Testis (tissue), 3 donors: Measurements from ENCODE around the gene SURF2. TPM values are rescaled to one million over a fixed set of nuclear protein-coding genes. Genes with fewer than 3 reads are reported as not detected.

Experiments
- DNase-seq: peaks from one replicate; pipeline ENCODE4 v3.0.0-alpha.2; 2019
- H3K27ac ChIP-seq, 2 donors: fragments of 200-600 bp; sonication (generic); one replicate each; pipeline ENCODE4 v1.5.1; 2019
- H3K27me3 ChIP-seq: fragments of 200-600 bp; sonication (generic); one replicate; pipeline ENCODE4 v1.5.1; 2019
- H3K36me3 ChIP-seq: fragments of 200-600 bp; sonication (generic); one replicate; pipeline ENCODE4 v1.5.1; 2017; ENCODE audit warnings: low read depth; ENCODE audit errors: missing control alignments
- H3K4me1 ChIP-seq: fragments of 200-600 bp; sonication (generic); one replicate; pipeline ENCODE4 v1.5.1; 2019
- H3K4me3 ChIP-seq, 2 donors: fragments of 200-600 bp; sonication (generic); one replicate each; pipeline ENCODE4 v1.5.1; 2017 to 2019
- H3K9me3 ChIP-seq: fragments of 200-600 bp; sonication (generic); one replicate; pipeline ENCODE4 v1.5.1; 2017
- CTCF ChIP-seq, 3 experiments: fragments of 450-650 bp in 2 of 3; fragments of 200-600 bp in 1 of 3; sonication (generic) in 1 of 3; IDR thresholded peaks; one replicate each; pipeline ENCODE4 v1.5.1; 2016 to 2019; ENCODE audit warnings: antibody characterized with exemption in 3 of 3, mild to moderate bottlenecking in 2 of 3, moderate library complexity in 1 of 3
- POLR2A ChIP-seq: fragments of 450-650 bp; IDR thresholded peaks from one replicate; pipeline ENCODE4 v1.6.1; 2017; ENCODE audit warnings: antibody characterized with exemption, mild to moderate bottlenecking, moderate library complexity
- WGBS, 2 donors: methylation state at CpG; one replicate each; pipeline ENCODE4 v1.1.5; 2018; 5-methylcytosine and 5-hydroxymethylcytosine counted together
- intact Hi-C: fragments of 100-400 bp; cut with DNase I; formaldehyde crosslinking; loops from one replicate; pipeline ENCODE4 v1.15.1; 2023; ENCODE audit warnings: low total_unique reads
- polyA plus RNA-seq: library from polyadenylated mRNA; stranded (reverse); fragments of 350-450 nt; fragmentation: Illumina TruSeq; extraction: RNeasy Lipid Tissue Mini Kit (QIAGEN cat#74804); gene quantifications from one replicate; pipeline ENCODE4 v1.2.3, GENCODE V29; 2014; ENCODE audit warnings: low read depth, low replicate concordance; ENCODE audit not compliant: insufficient read depth
- total RNA-seq, 2 donors: library from RNA; depleted of rRNA; stranded (reverse); fragments of >200 nt; gene quantifications; one replicate each; pipeline ENCODE4 v1.2.3, GENCODE V29; 2016

The SURF2 gene
- total and polyA plus RNA-seq, 3 donors from 2014 or later, result 103 to 160 (median 121) TPM

GRCh38 chr9:133369933-133370332, 13.6 kb downstream of the SURF2 start:
- intact Hi-C loops, result no loop called here
- Histone ChIP-seq H3K27me3 (no peaks in the 10 kb centered on the region), H3K4me1 (peaks cover 24% of the 10 kb centered on the region), H3K27ac (no peak overlapping the region), H3K4me3 (no peak overlapping the region), H3K36me3 (no peaks in the 10 kb centered on the region), H3K9me3 (no peaks in the 10 kb centered on the region)
- no peak for TF ChIP-seq POLR2A
- TF ChIP-seq CTCF (IDR thresholded peaks at IDR 0.05), result no peak
- WGBS, 2 donors, result 86 to 88% methylated on average over 7 of the region's 7 CpGs
- no peak for DNase-seq

- Histone ChIP-seq H3K4me1 (peaks cover 24% of the 10 kb centered on the region), H3K36me3 (no peaks in the 10 kb centered on the region), H3K4me3 (no peak overlapping the region), H3K9me3 (no peaks in the 10 kb centered on the region), H3K27me3 (no peaks in the 10 kb centered on the region), H3K27ac (no peak overlapping the region)
- no peak for DNase-seq
- intact Hi-C loops, result no loop called here
- 82 to 84% methylated on average over 9 of the region's 9 CpGs for WGBS, 2 donors
- TF ChIP-seq CTCF (IDR thresholded peaks at IDR 0.05), result no peak
- no peak for TF ChIP-seq POLR2A
Observed at GRCh38 chr9:133370685-133371084, 14.3 kb downstream of the SURF2 start.

DNA sequence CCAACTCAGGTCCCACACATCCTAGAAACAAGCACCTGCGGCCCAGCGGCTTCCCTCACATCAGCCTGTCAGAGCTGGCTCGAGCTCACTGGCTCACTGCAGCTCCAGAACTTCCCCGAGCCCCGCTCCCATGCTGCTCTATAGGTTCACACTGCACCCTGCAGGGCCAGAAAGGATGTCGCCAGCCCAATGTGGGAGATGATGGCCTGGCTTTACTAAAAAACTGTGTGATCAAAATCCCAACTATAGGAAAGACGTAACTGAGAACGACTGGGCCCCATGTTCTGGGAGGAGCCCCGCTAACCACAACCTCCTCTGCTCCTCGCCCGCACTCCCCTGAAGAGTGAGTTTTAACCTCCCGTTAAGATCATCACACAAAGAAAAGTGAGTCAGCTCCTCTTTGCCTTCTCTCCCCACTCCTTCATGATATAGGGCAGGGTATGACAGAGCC, 14.9 kb downstream of the SURF2 start:
- no peak for TF ChIP-seq CTCF (IDR thresholded peaks at IDR 0.05)
- TF ChIP-seq POLR2A, result no peak
- H3K27ac ChIP-seq, result no peak overlapping the region
- H3K27me3 ChIP-seq, result no peaks in the 10 kb centered on the region
- peaks cover 24% of the 10 kb centered on the region for H3K4me1 ChIP-seq
- 69 to 71% methylated on average over 10 to 12 of the region's 12 CpGs for WGBS, 2 donors
- DNase-seq, result no peak
- no peaks in the 10 kb centered on the region for H3K9me3 ChIP-seq
- no peak overlapping the region for H3K4me3 ChIP-seq
- H3K36me3 ChIP-seq, result no peaks in the 10 kb centered on the region
- intact Hi-C loops, result no loop called here

- Histone ChIP-seq H3K4me3 (no peak overlapping the region), H3K27me3 (no peaks in the 10 kb centered on the region), H3K27ac (no peak overlapping the region), H3K4me1 (peaks cover 28% of the 10 kb centered on the region), H3K9me3 (no peaks in the 10 kb centered on the region), H3K36me3 (no peaks in the 10 kb centered on the region)
- DNase-seq, result no peak
- intact Hi-C loops, result no loop called here
- TF ChIP-seq POLR2A (no peak), CTCF (IDR thresholded peaks at IDR 0.05) (no peak)
- WGBS, 2 donors, result 68 to 75% methylated on average over 7 of the region's 7 CpGs
Observed at GRCh38 chr9:133372144-133372543, 15.8 kb downstream of the SURF2 start.

DNA sequence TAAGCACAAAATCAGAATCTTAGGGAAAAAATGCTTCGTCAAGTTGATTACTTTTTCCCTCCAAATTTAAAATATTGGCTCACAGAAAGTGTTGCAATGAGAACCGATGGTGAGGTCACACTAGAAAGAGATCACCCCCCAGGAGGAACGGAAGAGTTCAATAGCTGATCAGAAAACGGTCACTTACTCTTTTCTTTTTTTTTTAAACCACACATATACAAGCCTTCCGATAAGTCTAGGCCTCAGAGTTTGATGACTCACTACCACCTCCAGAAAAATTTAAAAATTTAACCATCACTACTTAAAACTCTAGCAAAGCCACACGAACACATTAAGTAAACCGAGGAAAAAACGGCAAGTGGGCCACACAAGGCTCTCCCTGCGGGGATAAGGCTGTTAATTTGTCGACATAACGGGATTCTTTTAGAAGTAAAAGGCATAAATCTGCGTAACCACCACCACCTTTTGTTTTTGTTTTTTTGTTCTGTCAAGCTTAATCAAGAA, 18.3 kb downstream of the SURF2 start:
- Histone ChIP-seq H3K27me3 (no peaks in the 10 kb centered on the region), H3K4me1 (peaks cover 25% of the 10 kb centered on the region), H3K4me3 (peak overlapping the region; percentile 86 to 98), H3K36me3 (no peaks in the 10 kb centered on the region), H3K9me3 (no peaks in the 10 kb centered on the region), H3K27ac (peak overlapping the region in 1 of 2 donors; percentile 91)
- no peak for DNase-seq
- TF ChIP-seq POLR2A, result no peak
- no peak for TF ChIP-seq CTCF (IDR thresholded peaks at IDR 0.05)
- WGBS, 2 donors, result 9 to 17% methylated on average over 12 of the region's 12 CpGs
- intact Hi-C loops, result no loop called here
